A673 (cell line): ENCODE results near the gene ITM2B.

Source experiments
- EZH2 ChIP-seq: fragments of 200-600 bp; sonication (generic); IDR thresholded peaks from 2 replicates; pipeline ENCODE4 v1.6.1; 2017; ENCODE audit warnings: borderline replicate concordance, low read depth, mild to moderate bottlenecking, mixed read lengths, antibody characterized with exemption, low read length; ENCODE audit not compliant: poor library complexity, severe bottlenecking
- TF ChIP-seq, protein P1 (sequence below): fragments of 300-800, 200-600 bp; sonication (generic); conservative IDR thresholded peaks from 2 replicates; pipeline ENCODE4 v1.5.1; 2017; ENCODE audit warnings: low read depth, mild to moderate bottlenecking, antibody characterized with exemption, low read length, moderate library complexity, mixed read lengths

DNA sequence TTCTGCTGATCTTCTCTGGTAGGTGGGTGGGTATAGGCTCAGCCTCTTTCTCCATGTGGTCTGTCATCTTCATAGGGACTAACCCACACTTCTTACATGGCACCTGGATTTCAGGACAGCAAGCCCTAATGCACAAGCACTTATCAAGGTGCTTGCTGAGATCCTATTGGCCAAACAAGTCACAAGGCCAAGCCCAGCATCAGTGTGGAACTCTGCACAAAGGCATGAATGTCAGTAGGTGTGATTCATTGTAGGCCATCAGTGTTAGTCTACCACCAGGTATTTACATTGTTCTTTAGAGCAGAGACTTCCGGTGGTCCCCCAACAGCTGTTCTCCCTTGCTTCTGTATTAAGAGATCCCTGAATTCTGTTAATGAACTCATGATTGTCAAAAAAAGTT is 62.3 kb downstream of the ITM2B start:
- TF ChIP-seq, protein P1, sequence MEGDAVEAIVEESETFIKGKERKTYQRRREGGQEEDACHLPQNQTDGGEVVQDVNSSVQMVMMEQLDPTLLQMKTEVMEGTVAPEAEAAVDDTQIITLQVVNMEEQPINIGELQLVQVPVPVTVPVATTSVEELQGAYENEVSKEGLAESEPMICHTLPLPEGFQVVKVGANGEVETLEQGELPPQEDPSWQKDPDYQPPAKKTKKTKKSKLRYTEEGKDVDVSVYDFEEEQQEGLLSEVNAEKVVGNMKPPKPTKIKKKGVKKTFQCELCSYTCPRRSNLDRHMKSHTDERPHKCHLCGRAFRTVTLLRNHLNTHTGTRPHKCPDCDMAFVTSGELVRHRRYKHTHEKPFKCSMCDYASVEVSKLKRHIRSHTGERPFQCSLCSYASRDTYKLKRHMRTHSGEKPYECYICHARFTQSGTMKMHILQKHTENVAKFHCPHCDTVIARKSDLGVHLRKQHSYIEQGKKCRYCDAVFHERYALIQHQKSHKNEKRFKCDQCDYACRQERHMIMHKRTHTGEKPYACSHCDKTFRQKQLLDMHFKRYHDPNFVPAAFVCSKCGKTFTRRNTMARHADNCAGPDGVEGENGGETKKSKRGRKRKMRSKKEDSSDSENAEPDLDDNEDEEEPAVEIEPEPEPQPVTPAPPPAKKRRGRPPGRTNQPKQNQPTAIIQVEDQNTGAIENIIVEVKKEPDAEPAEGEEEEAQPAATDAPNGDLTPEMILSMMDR = no peak
- TF ChIP-seq EZH2 = no peak
